ENCODE measurements around the gene SETDB2.
A peak's percentile ranks its signal among the peaks of the same experiment; 100 is the strongest.
"Not testable (repeated sequence)": the region's sequence is repeated elsewhere in the genome, so short reads cannot be mapped to it uniquely, and the experiment has no call there.

The SETDB2 gene

DNA sequence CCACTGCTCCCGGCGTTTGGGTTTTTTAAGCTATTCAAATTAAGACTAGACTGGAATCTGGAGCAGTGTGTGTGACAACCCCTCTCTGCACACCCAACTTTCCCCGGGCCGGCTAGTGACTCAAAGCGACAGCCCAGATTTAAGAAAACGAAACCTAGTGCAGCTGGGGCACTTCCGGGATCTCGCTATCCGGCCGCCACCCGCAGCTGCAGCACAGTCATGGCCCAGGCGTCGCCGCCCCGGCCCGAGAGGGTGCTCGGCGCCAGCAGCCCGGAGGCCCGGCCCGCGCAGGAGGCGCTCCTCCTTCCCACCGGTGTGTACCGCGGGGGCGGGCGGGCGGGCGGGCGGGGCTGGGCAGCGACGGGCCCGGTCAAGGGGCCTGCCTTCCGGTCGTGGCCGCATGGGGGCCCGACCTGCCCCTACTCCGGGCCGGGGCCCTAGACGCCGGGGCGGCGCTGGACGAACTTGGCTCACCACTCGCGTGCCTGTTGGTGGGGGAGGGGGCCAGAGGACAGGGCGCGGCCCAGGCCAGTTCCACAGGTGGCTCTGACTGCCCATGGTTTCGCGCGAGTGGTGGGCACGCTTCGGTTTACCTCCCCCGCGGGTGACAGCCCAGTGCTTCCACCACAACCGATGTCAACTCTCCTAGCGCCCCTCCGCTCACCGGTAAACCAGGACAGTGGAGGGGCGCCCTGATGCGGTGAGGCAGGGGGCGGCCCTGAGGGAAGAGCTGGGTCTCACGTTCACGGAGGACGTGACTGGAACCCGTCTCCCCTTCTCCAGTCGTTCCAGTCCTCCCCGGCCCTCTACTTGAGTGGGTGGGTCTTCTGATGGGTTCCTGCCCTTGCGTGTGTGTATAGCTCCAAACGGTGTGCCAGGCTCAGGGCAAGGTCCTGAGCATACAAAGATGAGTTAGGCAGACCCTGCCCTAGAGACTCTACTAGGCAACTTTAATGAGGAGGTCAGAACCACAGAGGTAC, 52.0 kb downstream of the SETDB2 start, which contains the start of gene PHF11:
Gene PHF11 (plus strand): TSS at position 171 of the 980 bp plus-strand sequence. CDS start 49 bp downstream, at position 220.
- TF ChIP-seq, protein P1, sequence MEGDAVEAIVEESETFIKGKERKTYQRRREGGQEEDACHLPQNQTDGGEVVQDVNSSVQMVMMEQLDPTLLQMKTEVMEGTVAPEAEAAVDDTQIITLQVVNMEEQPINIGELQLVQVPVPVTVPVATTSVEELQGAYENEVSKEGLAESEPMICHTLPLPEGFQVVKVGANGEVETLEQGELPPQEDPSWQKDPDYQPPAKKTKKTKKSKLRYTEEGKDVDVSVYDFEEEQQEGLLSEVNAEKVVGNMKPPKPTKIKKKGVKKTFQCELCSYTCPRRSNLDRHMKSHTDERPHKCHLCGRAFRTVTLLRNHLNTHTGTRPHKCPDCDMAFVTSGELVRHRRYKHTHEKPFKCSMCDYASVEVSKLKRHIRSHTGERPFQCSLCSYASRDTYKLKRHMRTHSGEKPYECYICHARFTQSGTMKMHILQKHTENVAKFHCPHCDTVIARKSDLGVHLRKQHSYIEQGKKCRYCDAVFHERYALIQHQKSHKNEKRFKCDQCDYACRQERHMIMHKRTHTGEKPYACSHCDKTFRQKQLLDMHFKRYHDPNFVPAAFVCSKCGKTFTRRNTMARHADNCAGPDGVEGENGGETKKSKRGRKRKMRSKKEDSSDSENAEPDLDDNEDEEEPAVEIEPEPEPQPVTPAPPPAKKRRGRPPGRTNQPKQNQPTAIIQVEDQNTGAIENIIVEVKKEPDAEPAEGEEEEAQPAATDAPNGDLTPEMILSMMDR (IDR thresholded peaks at IDR 0.05; ENCODE audit: low read length, missing control alignments), result no peak
- DNase-seq (ENCODE audit: low read depth), result peak; percentile 66
- H3K4me3 ChIP-seq (replicated peaks; ENCODE audit: low read depth, low read length), result peak within 1 kb of the TSS; percentile 61

DNA sequence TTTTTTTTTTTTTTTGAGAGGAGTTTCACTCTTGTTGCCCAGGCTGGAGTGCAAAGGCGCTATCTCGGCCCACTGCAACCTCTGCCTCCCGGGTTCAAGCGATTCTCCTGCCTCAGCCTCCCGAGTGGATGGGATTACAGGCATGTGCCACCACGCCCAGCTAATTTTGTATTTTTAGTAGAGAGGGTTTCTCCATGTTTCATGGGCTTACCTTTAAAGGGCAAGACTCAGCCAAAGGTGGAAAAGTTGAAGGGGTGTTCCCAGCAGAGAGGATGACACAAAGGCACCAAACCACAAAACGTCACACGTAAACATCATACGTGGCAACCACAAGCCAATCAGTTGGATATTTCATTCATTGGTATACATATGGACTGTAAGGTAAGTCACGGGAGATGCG, 52.8 kb downstream of the SETDB2 start:
- DNase-seq (ENCODE audit: low read depth); H3K4me3 ChIP-seq (replicated peaks; ENCODE audit: low read depth, low read length): not testable (repeated sequence)

DNA sequence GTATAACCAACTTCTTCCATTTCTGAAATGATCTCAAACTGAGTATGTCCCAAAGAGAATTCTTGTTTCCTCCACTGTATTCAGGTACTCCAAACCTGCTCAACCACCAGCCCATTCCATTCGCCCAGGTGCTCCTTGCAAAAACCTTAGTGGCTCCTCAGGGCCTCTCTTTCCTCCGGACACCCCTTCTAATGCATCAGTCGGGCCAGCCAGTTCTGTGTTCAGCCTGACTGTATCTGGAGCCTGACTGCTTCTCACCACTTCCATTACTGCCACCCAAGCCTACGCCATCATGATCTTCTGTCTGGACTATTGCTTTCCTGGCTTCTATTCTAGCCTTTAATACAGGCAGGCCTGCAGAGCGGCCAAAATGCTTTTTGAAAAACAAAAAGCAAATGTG, 53.2 kb downstream of the SETDB2 start:
- no peak for DNase-seq (ENCODE audit: low read depth)
- H3K4me3 ChIP-seq (replicated peaks; ENCODE audit: low read depth, low read length), result no peak overlapping the region
- TF ChIP-seq, protein P1 (IDR thresholded peaks at IDR 0.05; ENCODE audit: low read length, missing control alignments), result no peak

DNA sequence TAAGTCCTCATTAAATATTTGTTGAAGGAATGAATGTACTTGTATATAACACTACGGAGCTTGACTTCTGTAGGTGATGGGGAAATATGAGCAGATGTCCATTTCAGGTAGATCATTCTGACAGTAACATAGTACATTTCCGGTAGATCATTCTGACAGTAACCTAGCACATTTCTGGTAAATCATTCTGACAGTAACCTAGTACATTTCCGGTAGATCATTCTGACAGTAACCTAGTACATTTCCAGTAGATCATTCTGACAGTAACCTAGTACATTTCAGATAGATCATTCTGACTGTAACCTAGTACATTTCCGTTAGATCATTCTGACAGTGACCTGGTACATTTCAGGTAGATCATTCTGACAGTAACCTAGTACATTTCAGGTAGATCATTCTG, 54.1 kb downstream of the SETDB2 start:
- no peak for DNase-seq (ENCODE audit: low read depth)
- TF ChIP-seq, protein P1 (IDR thresholded peaks at IDR 0.05; ENCODE audit: low read length, missing control alignments), result no peak
- H3K4me3 ChIP-seq (replicated peaks; ENCODE audit: low read depth, low read length), result no peak overlapping the region

DNA sequence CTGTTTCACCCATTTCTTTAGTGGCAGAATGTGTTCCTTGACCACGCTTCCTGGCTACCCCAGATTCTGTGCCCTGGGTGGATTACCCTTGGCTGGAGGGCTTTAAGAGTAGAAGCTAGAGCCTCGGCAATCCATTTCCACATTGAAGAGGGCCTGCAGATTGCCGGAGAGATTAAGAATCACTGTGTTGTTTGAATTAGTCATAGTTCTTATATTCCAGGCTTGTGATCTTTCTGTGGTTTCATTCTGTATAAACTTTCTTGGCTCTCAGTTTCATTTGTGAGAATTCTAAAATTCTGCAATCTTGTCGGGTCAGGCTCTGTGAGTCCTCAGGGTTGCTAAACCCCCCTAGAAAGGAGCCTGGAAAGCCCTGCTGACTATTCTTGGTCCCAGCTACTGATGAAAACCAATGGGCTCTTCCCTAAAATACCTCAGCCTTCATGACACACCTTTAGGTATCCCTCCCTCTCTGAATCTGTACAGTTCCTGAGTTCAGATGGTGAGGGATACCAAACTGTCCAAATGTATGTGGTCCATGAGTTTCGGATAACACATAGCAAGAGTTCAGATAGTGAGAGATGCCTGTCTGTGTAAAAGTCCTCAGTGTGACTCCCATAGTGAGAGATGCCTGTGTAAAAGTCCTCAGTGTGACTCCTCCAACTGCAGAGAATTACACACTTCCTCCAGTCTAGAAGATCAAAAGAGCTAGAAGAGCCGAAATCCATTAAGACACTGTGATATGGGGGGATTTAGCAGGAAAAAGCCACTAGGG, 56.0 kb downstream of the SETDB2 start:
- DNase-seq (ENCODE audit: low read depth), result peak; percentile 58
- TF ChIP-seq, protein P1 (IDR thresholded peaks at IDR 0.05; ENCODE audit: low read length, missing control alignments), result no peak
- no peak overlapping the region for H3K4me3 ChIP-seq (replicated peaks; ENCODE audit: low read depth, low read length)

DNA sequence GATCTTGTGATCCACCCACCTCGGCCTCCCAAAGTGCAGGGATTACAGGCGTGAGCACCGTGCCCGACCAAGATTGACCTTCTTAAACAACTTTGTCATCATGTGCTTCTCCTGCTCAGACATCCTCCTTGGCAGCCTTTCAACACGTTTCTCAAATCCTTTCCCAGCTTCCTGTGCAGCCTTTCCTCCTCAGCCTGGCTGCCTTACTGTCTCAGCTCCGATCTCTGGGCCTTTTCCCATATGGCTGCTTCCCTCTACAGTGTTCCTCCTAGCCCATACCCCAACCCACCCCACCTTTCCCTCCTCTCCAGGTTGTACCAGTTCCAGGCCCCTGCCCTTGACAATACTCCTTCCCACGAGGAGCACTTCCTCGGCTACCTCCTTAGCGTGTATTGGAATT, 58.9 kb downstream of the SETDB2 start:
- TF ChIP-seq, protein P1 (IDR thresholded peaks at IDR 0.05; ENCODE audit: low read length, missing control alignments), result no peak
- DNase-seq (ENCODE audit: low read depth), result peak; percentile 80
- no peak overlapping the region for H3K4me3 ChIP-seq (replicated peaks; ENCODE audit: low read depth, low read length)

DNA sequence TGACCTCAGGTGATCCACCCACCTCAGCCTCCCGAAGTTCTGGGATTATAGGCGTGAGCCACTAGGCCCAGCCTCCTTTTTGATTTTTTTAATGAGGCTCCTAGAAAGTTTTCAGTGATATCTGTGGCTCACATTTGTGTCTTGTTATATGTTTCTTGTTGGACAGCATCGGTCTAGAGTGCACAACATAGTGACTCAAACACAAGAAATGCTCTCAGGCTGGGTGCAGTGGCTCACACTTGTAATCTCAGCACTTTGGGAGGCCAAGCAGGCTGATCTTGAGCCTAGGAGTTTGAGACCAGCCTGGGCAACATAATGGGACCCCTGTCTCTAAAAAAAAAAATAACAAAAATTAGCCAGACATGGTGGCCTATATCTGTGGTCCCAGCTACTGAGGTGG, 59.9 kb downstream of the SETDB2 start:
- no peak overlapping the region for H3K4me3 ChIP-seq (replicated peaks; ENCODE audit: low read depth, low read length)
- TF ChIP-seq, protein P1 (IDR thresholded peaks at IDR 0.05; ENCODE audit: low read length, missing control alignments), result no peak

More for the DNA sequence above, 59.9 kb downstream of the SETDB2 start:
- no peak for DNase-seq (ENCODE audit: low read depth)

Data from fibroblast of pulmonary artery (primary cell).